Endothelial cell of umbilical vein (primary cell): ENCODE results near the gene KCNQ1OT1.

Experiments
- EZH2 ChIP-seq: IDR thresholded peaks from 2 replicates; pipeline ENCODE4 v1.6.1; 2012; ENCODE audit warnings: borderline replicate concordance, low read depth, mild to moderate bottlenecking, moderate library complexity, low read length, inconsistent platforms; ENCODE audit not compliant: severe bottlenecking
- FOS ChIP-seq: IDR thresholded peaks from 2 replicates; pipeline ENCODE4 v1.6.1; 2011; ENCODE audit warnings: mild to moderate bottlenecking, low read length, moderate library complexity, borderline replicate concordance; ENCODE audit not compliant: insufficient read depth
- GATA2 ChIP-seq: IDR thresholded peaks from 2 replicates; pipeline ENCODE4 v1.7.0; 2011; ENCODE audit warnings: low read depth, mild to moderate bottlenecking, moderate library complexity, mixed read lengths, low read length; ENCODE audit not compliant: insufficient read length, insufficient read depth
- JUN ChIP-seq: IDR thresholded peaks from 2 replicates; pipeline ENCODE4 v1.6.1; 2011; ENCODE audit warnings: borderline replicate concordance, low read depth; ENCODE audit not compliant: insufficient read length, insufficient read depth
- MYC ChIP-seq: IDR thresholded peaks from one replicate; pipeline ENCODE4 v1.6.1; 2011; ENCODE audit warnings: mild to moderate bottlenecking, low read depth, low read length
- POLR2A ChIP-seq: IDR thresholded peaks from 2 replicates; pipeline ENCODE4 v1.6.1; 2012; ENCODE audit warnings: low read depth, mild to moderate bottlenecking, control low read depth, low read length
- POLR2AphosphoS5 ChIP-seq: IDR thresholded peaks from 2 replicates; pipeline ENCODE4 v1.6.1; 2012; ENCODE audit warnings: low read depth, mild to moderate bottlenecking, control low read depth, low read length, moderate library complexity; ENCODE audit not compliant: insufficient read depth
- TF ChIP-seq, protein P1 (sequence below), 2 donors: IDR thresholded peaks; 1 replicate in 1 of 2; 2 replicates in 1 of 2; pipeline ENCODE4 v1.5.1; 2011; ENCODE audit warnings: low read length in 2 of 2, mild to moderate bottlenecking in 2 of 2, moderate library complexity in 2 of 2, control low read depth in 1 of 2, inconsistent platforms in 1 of 2, low read depth in 1 of 2; ENCODE audit not compliant: insufficient read depth in 1 of 2; ENCODE audit errors: extremely low read depth in 1 of 2
- TF ChIP-seq, protein P2 (sequence below): IDR thresholded peaks from 2 replicates; pipeline ENCODE4 v1.6.1; 2011; ENCODE audit not compliant: insufficient read depth, insufficient read length

DNA sequence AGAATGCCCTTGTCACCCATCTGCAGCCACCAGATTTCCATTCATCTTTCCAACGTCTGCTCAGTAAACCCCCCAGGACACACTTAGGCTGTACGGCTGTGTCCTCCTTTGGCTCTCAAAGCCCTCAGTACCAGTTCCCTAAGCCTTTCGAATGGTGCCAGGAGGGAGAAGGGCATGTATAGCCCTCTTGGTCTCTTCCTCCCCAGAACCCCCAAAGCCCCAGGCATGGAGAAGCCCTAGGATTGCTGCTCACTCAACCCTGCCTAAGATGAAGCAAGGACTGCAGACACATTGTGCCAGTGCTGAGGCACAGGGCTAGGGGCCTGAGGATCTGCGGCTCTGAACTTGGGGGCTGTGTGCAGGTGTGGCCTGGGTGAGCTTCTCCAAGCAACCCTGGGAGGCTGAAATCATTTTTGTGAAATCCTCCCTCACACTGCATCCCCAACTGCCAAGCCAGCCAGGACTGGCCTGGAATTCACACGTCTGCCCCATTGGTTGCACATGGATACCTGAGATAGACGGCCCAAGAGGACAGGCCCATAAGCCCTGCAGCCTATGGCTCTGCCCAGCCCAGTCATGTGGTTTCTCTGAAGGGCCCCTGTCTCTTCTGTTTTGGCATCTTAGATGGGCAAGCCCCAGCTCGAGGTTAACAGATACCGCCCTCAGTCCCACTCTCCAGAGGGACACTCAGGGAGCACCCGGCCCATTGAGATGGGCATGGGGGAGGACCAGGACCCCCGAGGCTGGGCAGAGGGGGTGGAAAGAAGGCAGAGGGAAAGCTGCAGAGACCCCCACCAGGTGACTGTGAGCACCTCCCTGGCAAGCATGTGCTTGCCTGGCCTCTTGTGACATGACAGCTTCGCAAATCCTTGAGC, 34.0 kb downstream of the KCNQ1OT1 start:
- TF ChIP-seq, protein P1, sequence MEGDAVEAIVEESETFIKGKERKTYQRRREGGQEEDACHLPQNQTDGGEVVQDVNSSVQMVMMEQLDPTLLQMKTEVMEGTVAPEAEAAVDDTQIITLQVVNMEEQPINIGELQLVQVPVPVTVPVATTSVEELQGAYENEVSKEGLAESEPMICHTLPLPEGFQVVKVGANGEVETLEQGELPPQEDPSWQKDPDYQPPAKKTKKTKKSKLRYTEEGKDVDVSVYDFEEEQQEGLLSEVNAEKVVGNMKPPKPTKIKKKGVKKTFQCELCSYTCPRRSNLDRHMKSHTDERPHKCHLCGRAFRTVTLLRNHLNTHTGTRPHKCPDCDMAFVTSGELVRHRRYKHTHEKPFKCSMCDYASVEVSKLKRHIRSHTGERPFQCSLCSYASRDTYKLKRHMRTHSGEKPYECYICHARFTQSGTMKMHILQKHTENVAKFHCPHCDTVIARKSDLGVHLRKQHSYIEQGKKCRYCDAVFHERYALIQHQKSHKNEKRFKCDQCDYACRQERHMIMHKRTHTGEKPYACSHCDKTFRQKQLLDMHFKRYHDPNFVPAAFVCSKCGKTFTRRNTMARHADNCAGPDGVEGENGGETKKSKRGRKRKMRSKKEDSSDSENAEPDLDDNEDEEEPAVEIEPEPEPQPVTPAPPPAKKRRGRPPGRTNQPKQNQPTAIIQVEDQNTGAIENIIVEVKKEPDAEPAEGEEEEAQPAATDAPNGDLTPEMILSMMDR (IDR thresholded peaks at IDR 0.05; ENCODE audit: extremely low read depth in 1 of 2, insufficient read depth in 1 of 2, low read depth in 1 of 2, low read length in 2 of 2), result no peak
- no peak for TF ChIP-seq POLR2AphosphoS5
- TF ChIP-seq POLR2A, result no peak
- no peak for TF ChIP-seq GATA2
- TF ChIP-seq EZH2, result no peak
- TF ChIP-seq JUN, result no peak
- TF ChIP-seq, protein P2, sequence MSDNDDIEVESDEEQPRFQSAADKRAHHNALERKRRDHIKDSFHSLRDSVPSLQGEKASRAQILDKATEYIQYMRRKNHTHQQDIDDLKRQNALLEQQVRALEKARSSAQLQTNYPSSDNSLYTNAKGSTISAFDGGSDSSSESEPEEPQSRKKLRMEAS, result no peak
- no peak for TF ChIP-seq FOS
- no peak for TF ChIP-seq MYC
